HEK293 (cell line): ENCODE data around the gene ANTKMT.

Source experiments
- KLF10 ChIP-seq: fragments of 450-650 bp; IDR thresholded peaks from 2 replicates; pipeline ENCODE4 v1.5.1; 2018; ENCODE audit warnings: missing biosample characterization, mild to moderate bottlenecking, missing genetic modification characterization
- ZIC2 ChIP-seq: fragments of 450-650 bp; formaldehyde crosslinking; IDR thresholded peaks from 2 replicates; pipeline ENCODE4 v1.5.1; 2016; ENCODE audit warnings: missing biosample characterization, missing genetic modification characterization
- ZNF114 ChIP-seq: fragments of 450-650 bp; formaldehyde crosslinking; IDR thresholded peaks from 2 replicates; pipeline ENCODE4 v1.5.0; 2017; ENCODE audit warnings: missing biosample characterization, missing genetic modification characterization
- ZNF704 ChIP-seq: fragments of 450-650 bp; formaldehyde crosslinking; IDR thresholded peaks from 2 replicates; pipeline ENCODE4 v1.5.1; 2016; ENCODE audit warnings: missing biosample characterization, missing genetic modification characterization

GRCh38 chr16:743794-744500, 23.0 kb downstream of the ANTKMT start:
- TF ChIP-seq ZNF114 (tag by site-specific recombination) (no peak), ZIC2 (tag by site-specific recombination) (no peak), KLF10 (tag by site-specific recombination) (no peak), ZNF704 (tag by site-specific recombination) (no peak)
